H9 (cell line): ENCODE results near the gene SIPA1. TPM values are rescaled to one million over a fixed set of nuclear protein-coding genes. Genes with fewer than 3 reads are reported as not detected.
A peak's percentile ranks its signal among the peaks of the same experiment; 100 is the strongest.

Source experiments
- DNase-seq: peaks from one replicate; pipeline ENCODE4 v3.0.0-alpha.2; 2017
- H2AFZ ChIP-seq: one replicate; pipeline ENCODE4 v1.6.1; 2013; ENCODE audit warnings: mild to moderate bottlenecking, low read length, control low read depth, moderate library complexity
- H2AK5ac ChIP-seq: 2 replicates; pipeline ENCODE4 v1.6.1; 2013; ENCODE audit warnings: low read length, control low read depth, mixed read lengths; ENCODE audit not compliant: insufficient read length
- H2BK120ac ChIP-seq: one replicate; pipeline ENCODE4 v1.6.1; 2013; ENCODE audit warnings: low read depth, mild to moderate bottlenecking, low read length, control low read depth, inconsistent platforms; ENCODE audit not compliant: poor library complexity, severe bottlenecking
- H2BK12ac ChIP-seq: 2 replicates; pipeline ENCODE4 v1.6.1; 2013; ENCODE audit warnings: low read length, control low read depth, mixed read lengths, low read depth; ENCODE audit not compliant: insufficient read length
- H2BK15ac ChIP-seq: 2 replicates; pipeline ENCODE4 v1.6.1; 2013; ENCODE audit warnings: low read depth, low read length, control low read depth
- H2BK20ac ChIP-seq: one replicate; pipeline ENCODE4 v1.6.1; 2013; ENCODE audit warnings: low read depth, mild to moderate bottlenecking, low read length, control low read depth, inconsistent platforms; ENCODE audit not compliant: poor library complexity, severe bottlenecking
- H2BK5ac ChIP-seq: 2 replicates; pipeline ENCODE4 v1.6.1; 2013; ENCODE audit warnings: low read length, control low read depth, mixed read lengths; ENCODE audit not compliant: insufficient read length
- H3K14ac ChIP-seq: 2 replicates; pipeline ENCODE4 v1.6.1; 2013; ENCODE audit warnings: low read length, control low read depth; ENCODE audit not compliant: insufficient read depth
- H3K18ac ChIP-seq: 2 replicates; pipeline ENCODE4 v1.6.1; 2013; ENCODE audit warnings: low read depth, mild to moderate bottlenecking, mixed read lengths, low read length, control low read depth; ENCODE audit not compliant: insufficient read length
- H3K23ac ChIP-seq: 2 replicates; pipeline ENCODE4 v1.6.1; 2013; ENCODE audit warnings: low read length, control low read depth, mixed read lengths, low read depth; ENCODE audit not compliant: insufficient read length
- H3K23me2 ChIP-seq: 2 replicates; pipeline ENCODE4 v1.6.1; 2013; ENCODE audit warnings: low read depth, mild to moderate bottlenecking, mixed read lengths, low read length, control low read depth; ENCODE audit not compliant: insufficient read length, poor library complexity, severe bottlenecking
- H3K27ac ChIP-seq: 2 replicates; pipeline ENCODE4 v1.5.1; 2013; ENCODE audit warnings: low read length, control low read depth, mixed read lengths, low read depth; ENCODE audit not compliant: insufficient read length
- H3K27me3 ChIP-seq: 2 replicates; pipeline ENCODE4 v1.6.1; 2013; ENCODE audit warnings: low read length, control low read depth, inconsistent platforms; ENCODE audit not compliant: insufficient read depth
- H3K4ac ChIP-seq: 2 replicates; pipeline ENCODE4 v1.6.1; 2013; ENCODE audit warnings: low read depth, mild to moderate bottlenecking, control low read depth, inconsistent platforms, low read length, moderate library complexity
- H3K4me1 ChIP-seq: 2 replicates; pipeline ENCODE4 v1.6.1; 2013; ENCODE audit warnings: low read length, control low read depth, inconsistent platforms; ENCODE audit not compliant: insufficient read depth
- H3K4me2 ChIP-seq: 2 replicates; pipeline ENCODE4 v1.6.1; 2013; ENCODE audit warnings: low read length, control low read depth, mixed read lengths; ENCODE audit not compliant: insufficient read length, insufficient read depth
- H3K56ac ChIP-seq: 2 replicates; pipeline ENCODE4 v1.6.1; 2013; ENCODE audit warnings: low read depth, mild to moderate bottlenecking, mixed read lengths, low read length, control low read depth; ENCODE audit not compliant: insufficient read length
- H3K79me1 ChIP-seq: 2 replicates; pipeline ENCODE4 v1.6.1; 2013; ENCODE audit warnings: low read depth, mild to moderate bottlenecking, moderate library complexity, low read length, control low read depth, inconsistent platforms; ENCODE audit not compliant: insufficient read depth, poor library complexity, severe bottlenecking
- H3K79me2 ChIP-seq: 2 replicates; pipeline ENCODE4 v1.6.1; 2013; ENCODE audit warnings: low read length, control low read depth, inconsistent platforms; ENCODE audit not compliant: insufficient read depth
- H3K9ac ChIP-seq: 2 replicates; pipeline ENCODE4 v1.6.1; 2013; ENCODE audit warnings: low read length, control low read depth, mixed read lengths; ENCODE audit not compliant: insufficient read length; ENCODE audit errors: extremely low read depth
- H3K9me3 ChIP-seq: one replicate; pipeline ENCODE4 v1.6.1; 2013; ENCODE audit warnings: low read depth, low read length, inconsistent platforms; ENCODE audit not compliant: control insufficient read depth
- H3T11ph ChIP-seq: one replicate; pipeline ENCODE4 v1.6.1; 2013; ENCODE audit warnings: mild to moderate bottlenecking, low read length, control low read depth, inconsistent platforms
- H4K20me1 ChIP-seq: one replicate; pipeline ENCODE4 v1.6.1; 2013; ENCODE audit not compliant: control insufficient read depth, insufficient read length, insufficient read depth
- H4K5ac ChIP-seq: 2 replicates; pipeline ENCODE4 v1.6.1; 2013; ENCODE audit warnings: low read depth, mild to moderate bottlenecking, mixed read lengths, low read length, control low read depth; ENCODE audit not compliant: insufficient read length
- H4K8ac ChIP-seq: replicated peaks from 2 replicates; pipeline ENCODE4 v1.6.1; 2013; ENCODE audit warnings: low read length, control low read depth, mixed read lengths, low read depth; ENCODE audit not compliant: insufficient read length
- H4K91ac ChIP-seq: 2 replicates; pipeline ENCODE4 v1.6.1; 2013; ENCODE audit warnings: low read depth, mild to moderate bottlenecking, moderate library complexity, mixed read lengths, low read length, control low read depth; ENCODE audit not compliant: insufficient read length
- H3K27ac Mint-ChIP-seq, 3 experiments: 2 replicates in 2 of 3; 3 replicates in 1 of 3; pipeline ENCODE4 v1.8.0; 2020 to 2021; ENCODE audit warnings: mixed read lengths in 3 of 3, mild to moderate bottlenecking in 1 of 3, moderate library complexity in 1 of 3
- H3K27me3 Mint-ChIP-seq: 2 replicates; pipeline ENCODE4 v1.8.0; 2021; ENCODE audit warnings: low read depth, mild to moderate bottlenecking, moderate library complexity, mixed read lengths
- H3K36me3 Mint-ChIP-seq, 3 experiments: 2 replicates in 2 of 3; 3 replicates in 1 of 3; pipeline ENCODE4 v1.8.0; 2020 to 2021; ENCODE audit warnings: low read depth in 3 of 3, mixed read lengths in 3 of 3; ENCODE audit not compliant: insufficient read depth in 1 of 3
- H3K4me1 Mint-ChIP-seq, 2 experiments: 2 replicates each; pipeline ENCODE4 v1.8.0; 2020; ENCODE audit warnings: mixed read lengths in 2 of 2
- H3K4me3 Mint-ChIP-seq, 2 experiments: 2 replicates in 1 of 2; 3 replicates in 1 of 2; pipeline ENCODE4 v1.8.0; 2020 to 2021; ENCODE audit warnings: mild to moderate bottlenecking in 2 of 2, mixed read lengths in 2 of 2, moderate library complexity in 1 of 2
- H3K9me3 Mint-ChIP-seq, 2 experiments: 2 replicates in 1 of 2; 3 replicates in 1 of 2; pipeline ENCODE4 v1.8.0; 2020; ENCODE audit warnings: mild to moderate bottlenecking in 2 of 2, mixed read lengths in 2 of 2, moderate library complexity in 1 of 2
- WGBS: extraction: QIAGEN DNeasy Blood & Tissue Kit; methylation state at CpG from one replicate; pipeline ENCODE4 v1.1.7; 2013; ENCODE audit warnings: missing lambda C conversion rate, low lambda C conversion rate, mixed read lengths; ENCODE audit not compliant: insufficient read length; ENCODE audit errors: extremely low coverage; 5-methylcytosine and 5-hydroxymethylcytosine counted together
- total RNA-seq: library from RNA; stranded (reverse); gene quantifications from 2 replicates; pipeline ENCODE4 v1.2.1, GENCODE V29; 2021
- TF ChIP-seq, protein P1 (sequence below): fragments of 200-600 bp; sonication (generic); conservative IDR thresholded peaks from 3 replicates; pipeline ENCODE4 v1.8.0; 2021; ENCODE audit warnings: antibody characterized with exemption, mild to moderate bottlenecking

Gene SIPA1
- total RNA-seq, 1 experiment from 2014 or later: 32.0 TPM

DNA sequence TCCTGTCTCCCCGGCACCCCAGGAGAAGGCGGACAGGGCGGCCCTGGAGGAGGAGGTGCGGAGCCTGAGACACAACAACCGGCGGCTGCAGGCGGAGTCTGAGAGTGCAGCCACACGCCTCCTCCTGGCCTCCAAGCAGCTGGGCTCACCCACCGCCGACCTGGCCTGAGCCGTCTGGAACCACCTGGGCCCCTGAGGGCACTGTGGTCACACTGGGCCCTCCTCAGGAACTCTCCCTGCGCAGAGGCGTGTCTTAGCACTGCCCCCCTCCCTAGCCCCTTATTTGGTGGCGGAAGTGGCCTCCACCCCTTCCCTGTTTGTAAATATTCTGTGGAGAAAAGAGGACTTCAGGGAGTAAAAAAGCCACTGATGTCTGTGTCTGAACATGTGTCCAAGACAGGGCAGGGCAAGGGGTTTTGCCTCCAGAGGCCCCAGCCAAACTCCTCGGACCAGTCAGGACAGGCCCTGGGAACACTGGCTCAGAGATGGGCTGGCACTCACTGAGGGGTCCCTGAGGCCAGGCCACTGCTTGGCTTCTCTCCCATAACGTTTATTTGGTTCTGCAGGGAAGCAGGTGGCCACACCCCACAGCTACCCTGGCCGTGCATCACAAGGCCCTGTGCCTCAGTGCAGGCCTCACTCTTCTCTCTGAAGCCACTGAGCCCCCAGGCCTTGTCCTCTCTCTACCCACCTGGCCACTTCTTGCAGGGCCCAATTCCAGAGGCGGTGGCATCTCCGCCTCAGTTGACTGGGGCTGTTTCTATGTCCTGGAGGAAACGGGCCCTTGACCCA, 12.8 kb downstream of the SIPA1 start:
- Mint-ChIP-seq H3K4me1 (peaks cover 20 to 23% of the 10 kb centered on the region in 2 experiments), H3K9me3 (no peaks in the 10 kb centered on the region; a peak in 1 of 5 replicates), H3K27me3 (peaks cover 3% of the 10 kb centered on the region), H3K4me3 (no peak overlapping the region), H3K27ac (no peak overlapping the region), H3K36me3 (peaks cover 15 to 27% (median 16%) of the 10 kb centered on the region in 3 experiments)
- no peak overlapping the region for H2BK15ac ChIP-seq
- H3K27me3 ChIP-seq: no peaks in the 10 kb centered on the region
- H3K27ac ChIP-seq: no peak overlapping the region
- no peak overlapping the region for H2BK5ac ChIP-seq
- TF ChIP-seq, protein P1, sequence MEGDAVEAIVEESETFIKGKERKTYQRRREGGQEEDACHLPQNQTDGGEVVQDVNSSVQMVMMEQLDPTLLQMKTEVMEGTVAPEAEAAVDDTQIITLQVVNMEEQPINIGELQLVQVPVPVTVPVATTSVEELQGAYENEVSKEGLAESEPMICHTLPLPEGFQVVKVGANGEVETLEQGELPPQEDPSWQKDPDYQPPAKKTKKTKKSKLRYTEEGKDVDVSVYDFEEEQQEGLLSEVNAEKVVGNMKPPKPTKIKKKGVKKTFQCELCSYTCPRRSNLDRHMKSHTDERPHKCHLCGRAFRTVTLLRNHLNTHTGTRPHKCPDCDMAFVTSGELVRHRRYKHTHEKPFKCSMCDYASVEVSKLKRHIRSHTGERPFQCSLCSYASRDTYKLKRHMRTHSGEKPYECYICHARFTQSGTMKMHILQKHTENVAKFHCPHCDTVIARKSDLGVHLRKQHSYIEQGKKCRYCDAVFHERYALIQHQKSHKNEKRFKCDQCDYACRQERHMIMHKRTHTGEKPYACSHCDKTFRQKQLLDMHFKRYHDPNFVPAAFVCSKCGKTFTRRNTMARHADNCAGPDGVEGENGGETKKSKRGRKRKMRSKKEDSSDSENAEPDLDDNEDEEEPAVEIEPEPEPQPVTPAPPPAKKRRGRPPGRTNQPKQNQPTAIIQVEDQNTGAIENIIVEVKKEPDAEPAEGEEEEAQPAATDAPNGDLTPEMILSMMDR: no peak
- H3K4ac ChIP-seq: no peak overlapping the region
- no peak overlapping the region for H3K9ac ChIP-seq
- H4K20me1 ChIP-seq: peaks cover 3% of the 10 kb centered on the region
- no peak overlapping the region for H3K23ac ChIP-seq
- peaks cover 4% of the 10 kb centered on the region; the same call in 1 of the 2 replicates for H3K4me1 ChIP-seq
- peak; percentile 58 for DNase-seq
- peaks cover 7% of the 10 kb centered on the region for H3K23me2 ChIP-seq
- H3K79me2 ChIP-seq: no peaks in the 10 kb centered on the region
- no peak overlapping the region for H4K5ac ChIP-seq
- no peak overlapping the region for H2BK120ac ChIP-seq
- H4K91ac ChIP-seq: no peak overlapping the region
- H3K14ac ChIP-seq: no peak overlapping the region
- no peak overlapping the region for H4K8ac ChIP-seq
- H3K4me2 ChIP-seq: no peak overlapping the region
- H2AK5ac ChIP-seq: no peak overlapping the region
- WGBS: no CpG with 5 or more reads among the region's 20 CpGs
- no peak overlapping the region for H2BK20ac ChIP-seq
- H3K18ac ChIP-seq: no peak overlapping the region
- H3K9me3 ChIP-seq: no peaks in the 10 kb centered on the region
- no peaks in the 10 kb centered on the region for H3K79me1 ChIP-seq
- H2BK12ac ChIP-seq: no peak overlapping the region
- H2AFZ ChIP-seq: no peak overlapping the region
- no peak overlapping the region for H3T11ph ChIP-seq
- no peak overlapping the region for H3K56ac ChIP-seq
